HL-60/S4 (cell line): ENCODE measurements around the gene GPR68.
"Not testable (repeated sequence)": the region's sequence is repeated elsewhere in the genome, so short reads cannot be mapped to it uniquely, and the experiment has no call there.

Source experiments
- in situ Hi-C: fragments of 300-500 bp; cut with MboI; formaldehyde crosslinking; loops from 2 replicates; pipeline ENCODE4 v1.14.3; 2022; ENCODE audit warnings: low sequenced_read_pairs

The GPR68 gene

DNA sequence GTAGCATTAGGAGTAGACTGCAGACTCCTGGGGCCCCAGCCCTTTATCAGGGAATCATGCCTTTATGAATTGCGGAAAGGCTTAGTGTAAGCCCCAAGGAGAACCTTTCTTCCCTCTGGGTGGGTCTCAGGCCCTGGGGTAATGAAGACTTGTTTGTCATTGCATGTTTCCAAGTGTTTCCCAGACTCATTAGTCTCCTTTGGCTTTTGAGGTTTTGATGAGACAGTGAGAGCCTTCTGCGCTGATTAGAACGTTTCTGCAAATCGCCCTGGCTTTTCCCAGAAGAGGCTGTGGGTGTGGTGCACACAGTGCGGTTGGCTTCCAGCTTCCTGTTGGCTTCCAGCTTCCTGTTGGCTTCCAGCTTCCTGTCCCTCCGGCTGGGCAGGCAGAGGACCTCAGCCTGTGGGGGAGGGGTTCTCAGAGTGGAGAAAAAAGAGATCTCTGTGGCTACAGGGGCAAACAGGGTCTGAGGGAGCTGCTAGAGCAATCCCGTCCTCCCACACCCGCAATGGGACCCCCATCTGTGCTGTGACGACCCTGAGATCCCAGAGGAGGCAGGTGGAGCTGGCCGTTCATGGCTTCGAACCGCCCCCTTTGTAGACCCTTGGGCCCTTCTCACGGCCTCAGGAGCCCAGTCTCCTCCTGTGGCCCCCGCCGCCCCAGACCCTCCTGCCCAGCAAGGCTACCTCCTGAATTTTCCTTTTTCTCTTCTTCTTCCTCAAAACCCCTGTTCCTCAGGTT, 42.1 kb downstream of the GPR68 start:
- in situ Hi-C loops = no loop called here

DNA sequence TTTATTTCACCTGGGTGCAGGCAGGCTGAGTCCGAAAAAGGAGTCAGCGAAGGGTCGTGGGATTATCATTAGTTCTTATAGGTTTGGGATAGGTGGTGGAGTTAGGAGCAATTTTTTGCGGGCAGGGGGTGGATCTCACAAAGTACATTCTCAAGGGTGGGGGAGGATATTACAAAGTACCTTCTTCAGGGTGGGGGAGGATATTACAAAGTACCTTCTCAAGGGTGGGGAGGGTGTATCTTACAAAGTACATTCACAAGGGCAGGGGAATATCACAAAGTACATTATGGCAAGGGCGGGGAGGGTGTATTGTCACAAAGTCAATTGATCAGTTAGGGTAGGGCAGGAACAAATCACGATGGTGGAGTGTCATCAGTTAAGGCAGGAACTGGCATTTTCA, 43.7 kb downstream of the GPR68 start:
- in situ Hi-C loops = not testable (repeated sequence)

DNA sequence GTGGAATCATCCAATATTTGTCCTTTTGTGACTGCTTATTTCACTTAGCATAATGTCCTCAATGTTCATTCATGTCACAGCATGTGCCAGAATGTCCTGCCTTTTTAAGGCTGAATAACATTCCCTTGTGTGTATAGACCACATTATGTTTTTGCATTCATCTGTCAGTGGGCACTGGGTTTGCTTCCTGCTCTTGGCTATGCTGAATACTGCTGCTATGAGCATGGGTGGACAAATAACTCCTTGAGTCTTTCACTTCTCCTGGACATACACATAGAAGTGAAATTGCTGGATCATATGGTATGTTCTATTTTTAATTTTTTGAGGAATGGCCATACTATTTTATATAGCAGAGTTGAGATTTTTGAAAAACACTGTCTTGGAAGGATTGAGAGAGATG, 46.9 kb downstream of the GPR68 start:
- in situ Hi-C loops = loop anchor here (25.0 kb wide), 1 partner anchor 215 kb away; the partner anchor contains the start of gene CCDC88C

DNA sequence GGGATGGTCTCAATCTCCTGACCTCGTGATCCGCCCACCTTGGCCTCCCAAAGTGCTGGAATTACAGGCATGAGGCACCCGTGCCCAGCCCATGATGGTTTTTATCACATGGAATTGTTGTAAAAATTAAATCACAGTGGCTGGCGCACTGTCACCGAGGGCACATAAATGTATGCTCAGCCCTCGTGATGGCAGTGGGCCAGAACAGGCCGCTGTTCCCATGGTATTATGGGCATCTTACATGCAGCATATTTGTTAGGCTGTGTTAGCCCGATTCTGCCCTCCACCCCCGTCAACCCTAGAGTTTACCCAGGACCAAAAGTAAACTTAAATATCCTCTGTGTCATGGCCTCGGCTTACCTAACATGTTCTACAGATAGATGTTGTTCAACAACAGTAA, 48.6 kb downstream of the GPR68 start:
- in situ Hi-C loops = loop anchor here (25.0 kb wide), 1 partner anchor 216 kb away; the partner anchor contains the start of gene CCDC88C

DNA sequence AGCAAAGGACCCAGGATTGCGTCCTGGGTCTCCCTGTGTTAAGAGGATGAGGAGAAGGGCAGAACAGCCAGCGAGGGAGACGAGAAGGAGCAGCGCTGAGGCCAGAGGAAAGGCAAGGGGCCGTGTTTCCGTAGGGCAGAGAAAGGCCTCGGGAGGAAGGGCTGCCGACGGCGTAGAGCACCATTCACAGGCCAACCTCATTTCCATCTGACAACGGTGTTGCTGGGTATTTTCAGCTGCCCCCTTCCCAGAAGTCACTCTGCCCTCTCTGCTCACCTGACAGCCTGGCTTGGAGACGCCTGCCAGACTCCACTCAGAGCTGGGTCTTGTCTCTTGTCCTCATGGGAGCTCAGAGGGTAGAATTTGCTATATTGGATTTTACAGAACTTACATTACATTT, 51.4 kb downstream of the GPR68 start:
- in situ Hi-C loops = loop anchor here (25.0 kb wide), 1 partner anchor 219 kb away; the partner anchor contains the start of gene CCDC88C

DNA sequence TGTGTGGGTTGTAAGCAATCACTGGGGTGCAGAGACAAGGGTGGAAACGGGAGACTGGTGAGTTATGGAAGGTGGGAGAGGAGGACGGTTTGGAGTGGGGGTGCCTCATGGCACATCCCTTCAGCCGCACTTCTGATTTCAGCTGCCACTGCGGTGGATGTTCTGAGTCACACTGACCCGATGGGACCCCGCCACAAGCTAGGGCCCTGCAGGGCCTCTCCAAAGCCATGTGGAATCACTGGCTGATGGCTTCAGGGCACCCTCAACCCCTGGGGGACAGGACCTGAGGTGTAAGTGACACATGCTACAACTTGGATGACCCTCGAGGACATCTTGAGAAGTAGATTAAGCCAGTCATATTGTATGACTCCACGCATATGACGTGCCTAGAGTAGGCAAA, 53.7 kb downstream of the GPR68 start:
- in situ Hi-C loops = loop anchor here (25.0 kb wide), 1 partner anchor 221 kb away; the partner anchor contains the start of gene CCDC88C

DNA sequence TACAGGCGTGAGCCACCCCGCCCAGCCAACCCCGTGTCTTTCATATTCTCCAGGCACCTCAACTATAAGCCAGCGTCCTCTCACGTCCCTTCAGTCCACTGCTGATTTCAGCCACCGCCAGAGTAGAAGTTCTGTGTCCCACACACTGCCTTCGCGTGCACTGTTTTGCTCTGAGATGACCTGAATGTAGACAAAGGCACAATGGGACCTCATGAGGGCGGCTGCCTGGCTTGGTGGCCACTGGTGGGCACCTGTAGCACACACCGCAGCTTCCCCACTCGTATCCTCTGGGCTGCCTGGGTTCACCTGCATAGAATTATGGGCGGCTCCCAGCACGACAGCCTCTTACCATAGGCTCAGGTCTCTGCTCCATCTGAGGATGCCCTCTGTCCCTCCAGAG, 57.2 kb downstream of the GPR68 start:
- in situ Hi-C loops = loop anchor here (10.0 to 25.0 kb wide), 2 partner anchors 98 to 225 kb away; partner anchors contain the start of gene CCDC88C

DNA sequence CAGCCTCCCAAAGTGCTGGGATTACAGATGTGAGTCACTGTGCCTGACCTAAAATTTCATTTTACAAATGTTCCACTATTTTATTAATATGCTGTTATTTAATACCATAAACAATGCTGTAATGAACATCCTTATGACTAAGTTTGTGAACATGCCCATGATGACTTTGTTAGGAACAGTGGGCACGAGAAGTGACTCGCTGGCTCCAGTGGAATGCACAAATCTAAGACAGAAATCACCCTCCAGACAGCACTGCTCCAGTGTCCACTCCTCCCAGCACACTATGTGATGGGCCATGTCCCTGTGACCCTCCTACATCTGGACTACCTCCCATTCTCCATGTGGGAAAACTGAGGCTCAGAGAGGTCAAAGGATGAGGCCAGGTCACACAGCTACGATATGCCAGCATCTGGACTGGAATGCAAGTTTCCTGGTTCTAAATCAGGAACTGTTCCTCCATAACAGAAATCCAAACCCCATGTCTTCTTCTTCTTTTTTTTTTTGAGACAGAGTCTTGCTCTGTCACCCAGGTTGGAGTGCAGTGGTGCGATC, 57.9 kb downstream of the GPR68 start:
- in situ Hi-C loops = loop anchor here (10.0 to 25.0 kb wide), 2 partner anchors 98 to 226 kb away; partner anchors contain the start of gene CCDC88C

DNA sequence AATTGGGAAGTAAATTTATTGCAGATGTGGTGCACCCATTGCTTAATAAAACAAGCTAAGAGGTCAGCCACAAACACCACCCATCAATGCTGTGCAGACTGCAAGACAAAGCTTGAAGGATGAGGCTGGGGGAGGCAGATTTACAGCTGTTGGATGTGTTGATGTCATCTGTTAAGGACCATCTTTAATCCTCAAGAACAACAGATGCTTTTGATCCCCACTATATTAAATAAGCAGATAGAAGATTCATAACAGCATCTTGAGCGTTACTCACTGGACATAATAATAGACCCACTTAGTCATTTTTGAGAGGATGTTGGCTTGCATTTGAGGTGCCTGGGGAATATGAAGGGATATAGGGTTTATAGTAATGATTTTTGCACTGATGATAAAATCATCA, 58.8 kb downstream of the GPR68 start:
- in situ Hi-C loops = loop anchor here (10.0 to 25.0 kb wide), 2 partner anchors 99 to 227 kb away; partner anchors contain the start of gene CCDC88C

DNA sequence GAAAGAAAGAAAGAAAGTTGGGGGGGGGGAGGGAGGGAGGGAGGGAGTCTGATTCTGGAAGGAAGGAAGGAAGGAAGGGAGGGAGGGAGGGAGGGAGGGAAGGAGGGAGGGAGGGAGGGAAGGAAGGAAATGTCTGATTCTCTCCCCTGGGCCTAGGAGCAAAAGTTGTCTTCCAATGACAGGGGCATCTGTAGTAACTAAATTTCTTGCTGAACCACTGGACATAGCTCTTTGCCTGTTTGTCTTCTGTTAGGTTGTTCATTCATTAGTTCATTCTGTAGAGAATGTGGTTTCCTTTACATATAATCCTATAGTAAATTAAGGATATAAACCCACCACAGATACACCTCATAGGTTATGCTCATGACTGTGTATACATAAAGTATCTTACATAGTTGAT, 59.9 kb downstream of the GPR68 start:
- in situ Hi-C loops = loop anchor here (10.0 to 25.0 kb wide), 2 partner anchors 100 to 228 kb away; partner anchors contain the start of gene CCDC88C

DNA sequence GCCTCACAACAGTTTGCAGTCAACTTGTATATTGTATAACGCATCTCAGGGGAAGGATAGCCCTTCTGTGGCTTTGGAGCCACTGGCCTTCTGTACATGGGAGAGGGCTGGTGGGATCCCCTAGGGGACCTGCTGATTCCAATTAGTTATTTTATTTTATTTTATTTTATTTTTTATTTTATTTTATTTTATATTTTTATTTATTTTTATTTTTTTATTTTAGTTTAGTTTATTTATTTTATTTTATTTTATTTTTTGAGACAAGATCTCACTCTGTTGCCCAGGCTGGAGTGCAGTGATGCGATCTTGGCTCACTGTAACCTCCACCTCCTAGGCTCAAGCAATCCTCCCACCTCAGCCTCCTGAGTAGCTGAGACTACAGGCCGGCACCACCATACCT, 61.8 kb downstream of the GPR68 start:
- in situ Hi-C loops = loop anchor here (10.0 to 25.0 kb wide), 2 partner anchors 102 to 230 kb away; partner anchors contain the start of gene CCDC88C
